Measurements from ENCODE around the gene NDUFV2.

Gene NDUFV2

DNA sequence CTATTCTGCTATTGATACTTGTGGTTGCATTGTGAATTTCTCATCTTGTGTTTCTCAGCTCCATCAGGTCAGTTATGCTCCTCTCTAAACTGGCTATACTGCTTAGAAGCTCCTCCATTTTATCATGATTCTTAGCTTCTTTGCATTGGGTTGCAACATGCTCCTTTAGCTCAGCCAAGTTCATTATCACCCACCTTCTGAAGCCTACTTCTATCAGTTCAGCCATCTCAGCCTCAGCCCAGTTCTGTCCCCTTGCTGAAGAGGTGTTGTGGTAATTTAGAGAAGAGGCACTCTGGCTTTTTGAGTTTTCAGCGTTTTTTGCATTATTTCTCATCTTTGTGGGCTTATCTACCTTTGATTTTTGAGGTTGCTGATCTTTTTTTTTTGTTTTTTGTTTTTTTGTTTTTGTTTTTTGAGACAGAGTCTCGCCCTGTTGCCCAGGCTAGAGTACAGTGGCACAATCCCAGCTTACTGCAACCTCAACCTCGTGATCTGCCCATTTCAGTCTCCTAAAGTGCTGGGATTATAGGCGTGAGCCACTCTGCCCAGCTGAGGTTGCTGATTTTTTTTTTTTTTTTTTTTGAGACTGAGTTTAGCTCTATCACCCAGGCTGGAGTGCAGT, 70.1 kb downstream of the NDUFV2 start:
- TF ChIP-seq, protein P1, sequence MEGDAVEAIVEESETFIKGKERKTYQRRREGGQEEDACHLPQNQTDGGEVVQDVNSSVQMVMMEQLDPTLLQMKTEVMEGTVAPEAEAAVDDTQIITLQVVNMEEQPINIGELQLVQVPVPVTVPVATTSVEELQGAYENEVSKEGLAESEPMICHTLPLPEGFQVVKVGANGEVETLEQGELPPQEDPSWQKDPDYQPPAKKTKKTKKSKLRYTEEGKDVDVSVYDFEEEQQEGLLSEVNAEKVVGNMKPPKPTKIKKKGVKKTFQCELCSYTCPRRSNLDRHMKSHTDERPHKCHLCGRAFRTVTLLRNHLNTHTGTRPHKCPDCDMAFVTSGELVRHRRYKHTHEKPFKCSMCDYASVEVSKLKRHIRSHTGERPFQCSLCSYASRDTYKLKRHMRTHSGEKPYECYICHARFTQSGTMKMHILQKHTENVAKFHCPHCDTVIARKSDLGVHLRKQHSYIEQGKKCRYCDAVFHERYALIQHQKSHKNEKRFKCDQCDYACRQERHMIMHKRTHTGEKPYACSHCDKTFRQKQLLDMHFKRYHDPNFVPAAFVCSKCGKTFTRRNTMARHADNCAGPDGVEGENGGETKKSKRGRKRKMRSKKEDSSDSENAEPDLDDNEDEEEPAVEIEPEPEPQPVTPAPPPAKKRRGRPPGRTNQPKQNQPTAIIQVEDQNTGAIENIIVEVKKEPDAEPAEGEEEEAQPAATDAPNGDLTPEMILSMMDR (IDR thresholded peaks at IDR 0.05), result no peak
- no peak overlapping the region for H3K27ac ChIP-seq
- no peak overlapping the region for H3K4me3 ChIP-seq
- no peak for DNase-seq (ENCODE audit: low spot score)

DNA sequence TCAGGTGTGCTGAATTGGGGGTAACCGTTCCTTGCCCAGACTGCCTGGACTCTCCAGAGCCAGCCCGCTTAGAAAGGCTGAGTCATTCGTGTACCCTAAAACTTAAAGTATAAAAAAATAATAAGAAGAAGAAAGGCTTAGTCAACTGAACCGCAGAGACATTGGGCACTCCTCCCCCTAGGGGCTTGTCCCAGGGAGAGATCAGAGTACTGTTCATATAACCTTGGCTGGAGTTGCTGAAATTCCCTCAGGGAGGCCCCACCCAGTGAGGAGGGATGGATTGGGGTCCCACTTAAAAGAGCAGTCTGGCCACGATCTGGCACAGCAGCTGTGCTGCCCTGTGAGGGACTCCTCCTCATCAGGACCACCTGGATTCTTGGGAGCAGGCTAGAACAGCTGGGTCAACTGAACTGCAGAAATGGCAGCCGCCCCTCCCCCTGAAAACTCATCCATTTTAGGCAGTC, 71.3 kb downstream of the NDUFV2 start:
- Histone ChIP-seq H3K27ac (no peak overlapping the region), H3K4me3 (no peak overlapping the region)
- no peak for DNase-seq (ENCODE audit: low spot score)
- TF ChIP-seq, protein P1 (IDR thresholded peaks at IDR 0.05), result no peak

DNA sequence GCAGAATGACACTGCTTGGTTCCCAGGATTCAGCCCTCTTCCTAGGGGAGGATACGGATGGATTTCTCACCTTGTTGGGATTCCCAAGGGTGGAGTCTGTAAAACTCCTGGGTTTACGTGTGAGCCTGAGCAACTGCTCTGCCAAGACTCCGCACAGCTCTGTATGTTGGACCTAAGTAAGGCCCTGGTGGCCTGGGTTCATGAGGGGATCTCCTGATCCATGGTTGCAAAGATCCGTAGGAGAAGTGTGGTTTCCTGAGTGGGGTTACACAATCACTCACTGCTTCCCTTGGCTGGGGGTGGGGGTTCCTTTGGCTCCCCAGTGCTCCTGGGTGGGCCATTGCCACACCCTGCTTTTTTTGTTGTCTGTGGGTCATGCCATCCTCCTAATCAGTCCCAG, 71.8 kb downstream of the NDUFV2 start:
- no peak for DNase-seq (ENCODE audit: low spot score)
- Histone ChIP-seq H3K27ac (no peak overlapping the region), H3K4me3 (no peak overlapping the region)
- TF ChIP-seq, protein P1 (IDR thresholded peaks at IDR 0.05), result no peak

DNA sequence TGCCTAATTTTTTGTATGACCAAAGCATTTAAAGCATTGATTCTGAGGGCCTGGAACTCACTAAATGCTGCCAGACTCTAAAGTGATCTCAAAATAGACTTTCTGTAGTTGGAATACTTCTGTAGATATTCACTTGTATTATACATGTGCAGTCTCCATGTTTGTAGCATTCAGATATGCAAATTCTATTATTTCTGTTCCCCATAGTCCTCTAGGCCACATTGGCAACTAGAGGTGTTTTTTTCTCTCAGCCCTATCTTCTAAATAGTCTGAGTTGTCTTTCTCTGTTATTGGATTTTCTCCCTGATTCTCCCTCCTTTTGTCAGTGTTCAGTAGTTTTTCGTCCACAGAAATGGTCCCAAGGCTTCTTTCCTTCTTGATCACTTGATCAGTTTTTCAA, 72.6 kb downstream of the NDUFV2 start:
- DNase-seq (ENCODE audit: low spot score), result no peak
- TF ChIP-seq, protein P1 (IDR thresholded peaks at IDR 0.05), result no peak
- Histone ChIP-seq H3K4me3 (no peak overlapping the region), H3K27ac (no peak overlapping the region)

DNA sequence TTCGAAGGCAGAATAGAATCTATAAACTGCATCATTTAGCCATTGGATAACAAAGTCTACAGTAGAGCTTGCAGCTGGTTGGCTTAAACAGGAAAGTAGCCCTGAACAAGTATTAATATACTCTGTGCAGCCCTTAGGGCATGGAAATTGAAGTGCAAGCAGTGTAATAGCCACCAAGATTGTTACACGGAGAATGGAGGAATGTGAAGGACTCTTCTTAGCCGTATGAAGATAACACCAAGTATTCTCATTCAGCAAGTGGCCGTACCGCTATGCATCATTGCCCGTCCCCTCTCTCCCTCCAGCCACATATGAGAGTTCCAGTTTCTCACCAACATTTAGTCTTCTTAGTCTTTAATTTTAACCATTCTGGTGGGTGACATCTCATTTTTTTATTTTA, 74.5 kb downstream of the NDUFV2 start:
- Histone ChIP-seq H3K4me3 (no peak overlapping the region), H3K27ac (no peak overlapping the region)
- no peak for DNase-seq (ENCODE audit: low spot score)
- TF ChIP-seq, protein P1 (IDR thresholded peaks at IDR 0.05), result no peak

DNA sequence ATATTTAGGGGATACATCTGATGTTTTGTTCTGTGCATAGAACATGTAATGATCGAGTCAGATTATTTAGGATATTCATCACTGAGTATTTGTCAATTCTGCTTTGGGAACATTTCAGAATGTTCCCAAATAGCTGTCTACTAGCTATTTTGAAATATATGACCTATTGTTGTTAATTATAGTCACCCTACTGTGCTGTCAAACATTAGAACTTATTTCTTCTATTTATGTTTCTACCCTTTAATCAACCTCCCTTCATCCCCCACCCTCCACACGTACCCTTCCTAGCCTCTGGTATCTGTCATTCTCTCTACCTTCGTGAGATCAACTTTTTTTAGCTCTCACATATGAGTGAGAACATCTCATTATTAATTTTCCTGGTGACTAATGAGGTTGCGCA, 75.0 kb downstream of the NDUFV2 start:
- TF ChIP-seq, protein P1 (IDR thresholded peaks at IDR 0.05), result no peak
- Histone ChIP-seq H3K4me3 (no peak overlapping the region), H3K27ac (no peak overlapping the region)
- no peak for DNase-seq (ENCODE audit: low spot score)

DNA sequence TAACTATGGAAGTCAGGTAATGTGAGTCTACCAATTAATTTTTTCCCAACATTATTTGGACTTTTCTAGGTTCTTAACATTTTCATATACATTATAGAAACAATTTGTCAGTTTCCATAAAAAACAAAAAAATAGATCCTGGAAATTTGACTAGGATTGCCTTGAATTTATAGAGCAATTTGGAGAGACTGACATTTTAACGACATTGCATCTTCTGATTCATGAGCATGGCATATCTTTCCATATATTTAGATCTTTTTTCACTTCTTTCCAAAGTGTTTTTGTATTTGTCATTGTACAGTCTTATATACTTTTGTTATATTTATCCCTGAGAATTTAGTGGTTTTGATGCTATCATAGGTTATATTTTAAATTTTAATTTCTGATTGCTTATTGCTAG, 76.1 kb downstream of the NDUFV2 start:
- no peak for DNase-seq (ENCODE audit: low spot score)
- Histone ChIP-seq H3K27ac (no peak overlapping the region), H3K4me3 (no peak overlapping the region)
- TF ChIP-seq, protein P1 (IDR thresholded peaks at IDR 0.05), result no peak
